HepG2 (cell line): ENCODE measurements around the gene RBCK1. TPM values are rescaled to one million over a fixed set of nuclear protein-coding genes. Genes with fewer than 3 reads are reported as not detected.

Experiments
- ARNT2 ChIP-seq: sonication (generic); formaldehyde crosslinking; IDR thresholded peaks from 2 replicates; pipeline ENCODE4 v1.8.0; 2022; ENCODE audit warnings: mild to moderate bottlenecking, low read depth, missing genetic modification reagents, moderate library complexity
- HNRNPH1 ChIP-seq: fragments of 200-400 bp; formaldehyde crosslinking; optimal IDR thresholded peaks from 2 replicates; pipeline ENCODE3; 2017; ENCODE audit warnings: mild to moderate bottlenecking, low read depth, low read length
- IRX3 ChIP-seq: sonication (generic); formaldehyde crosslinking; IDR thresholded peaks from 2 replicates; pipeline ENCODE4 v1.8.1; 2023; ENCODE audit warnings: mild to moderate bottlenecking, low read depth, missing genetic modification reagents, borderline replicate concordance
- LCORL ChIP-seq, 2 experiments: fragments of 450-650 bp in 1 of 2; sonication (generic) in 1 of 2; formaldehyde crosslinking in 1 of 2; IDR thresholded peaks; 2 replicates each; pipeline versions ENCODE4 v1.5.0 to v1.6.1; 2017 to 2020; ENCODE audit warnings: antibody characterized with exemption in 1 of 2, missing genetic modification reagents in 1 of 2
- MATR3 ChIP-seq: sonication (generic); formaldehyde crosslinking; IDR thresholded peaks from 2 replicates; pipeline ENCODE4 v1.4.0; 2020; ENCODE audit warnings: missing genetic modification reagents
- MYNN ChIP-seq: sonication (generic); formaldehyde crosslinking; IDR thresholded peaks from 2 replicates; pipeline ENCODE4 v1.4.0; 2020; ENCODE audit warnings: mild to moderate bottlenecking, low read depth, missing genetic modification reagents
- SOX13 ChIP-seq, 3 experiments: fragments of 450-650 bp in 1 of 3; sonication (generic) in 1 of 3; formaldehyde crosslinking in 1 of 3; IDR thresholded peaks in 2 of 3; conservative IDR thresholded peaks in 1 of 3; 2 replicates each; pipeline versions ENCODE4 v1.5.0 to v1.6.1; 2016 to 2020; ENCODE audit warnings: antibody characterized with exemption in 1 of 3, mild to moderate bottlenecking in 1 of 3, missing compliant biosample characterization in 1 of 3, missing genetic modification reagents in 1 of 3, moderate library complexity in 1 of 3
- TAF1 ChIP-seq: sonication (generic); formaldehyde crosslinking; IDR thresholded peaks from 2 replicates; pipeline ENCODE4 v1.4.0; 2020; ENCODE audit warnings: missing genetic modification reagents
- XBP1 ChIP-seq: sonication (generic); formaldehyde crosslinking; IDR thresholded peaks from 2 replicates; pipeline ENCODE4 v1.5.0; 2020; ENCODE audit warnings: missing genetic modification reagents
- ZBTB42 ChIP-seq: sonication (generic); formaldehyde crosslinking; IDR thresholded peaks from 2 replicates; pipeline ENCODE4 v1.5.0; 2020; ENCODE audit warnings: mild to moderate bottlenecking, missing genetic modification reagents
- ZMYM2 ChIP-seq: sonication (generic); formaldehyde crosslinking; IDR thresholded peaks from 2 replicates; pipeline ENCODE4 v1.8.0; 2022; ENCODE audit warnings: mild to moderate bottlenecking, missing genetic modification reagents
- ZNF383 ChIP-seq: sonication (generic); formaldehyde crosslinking; IDR thresholded peaks from 2 replicates; pipeline ENCODE4 v1.4.0; 2020; ENCODE audit warnings: missing genetic modification reagents, mild to moderate bottlenecking, borderline replicate concordance
- ZNF512 ChIP-seq: sonication (generic); formaldehyde crosslinking; IDR thresholded peaks from 2 replicates; pipeline ENCODE4 v1.4.0; 2020; ENCODE audit warnings: mild to moderate bottlenecking, missing genetic modification reagents
- ZNF530 ChIP-seq: sonication (generic); formaldehyde crosslinking; IDR thresholded peaks from 2 replicates; pipeline ENCODE4 v1.5.0; 2020; ENCODE audit warnings: low read depth, mild to moderate bottlenecking, missing genetic modification reagents
- ZNF790 ChIP-seq: sonication (generic); formaldehyde crosslinking; IDR thresholded peaks from 2 replicates; pipeline ENCODE4 v1.8.0; 2022; ENCODE audit warnings: missing genetic modification reagents, mild to moderate bottlenecking, borderline replicate concordance
- ZSCAN21 ChIP-seq: sonication (generic); formaldehyde crosslinking; IDR thresholded peaks from 2 replicates; pipeline ENCODE4 v1.8.0; 2022; ENCODE audit warnings: mild to moderate bottlenecking, missing genetic modification reagents, moderate library complexity, borderline replicate concordance
- polyA plus RNA-seq, 8 experiments: library from polyadenylated mRNA; depleted of rRNA in 3 of 8; stranded (reverse) in 7 of 8; unstranded in 1 of 8; fragments of >200 nt; fragmentation: Illumina TruSeq in 4 of 8; extraction: Trizol in 4 of 8; gene quantifications; 2 replicates each; pipeline versions ENCODE4 v1.2.1 to v1.2.3, GENCODE V29; 2011 to 2016; ENCODE audit warnings: low read depth in 4 of 8, missing spikeins in 1 of 8, mixed read lengths in 1 of 8; ENCODE audit not compliant: insufficient read depth in 1 of 8
- total RNA-seq, 5 experiments: library from RNA; depleted of rRNA; stranded (reverse); fragments of >200 nt; fragmentation: Illumina TruSeq; extraction: Trizol; gene quantifications; 2 replicates each; pipeline ENCODE4 v1.2.3, GENCODE V29; 2016; ENCODE audit warnings: low read depth in 1 of 5
- TF ChIP-seq, protein P1 (sequence below): sonication (generic); formaldehyde crosslinking; IDR thresholded peaks from 2 replicates; pipeline ENCODE4 v1.5.1; 2020; ENCODE audit warnings: mild to moderate bottlenecking, missing genetic modification reagents
- TF ChIP-seq, protein P2 (sequence below): sonication (generic); formaldehyde crosslinking; IDR thresholded peaks from 2 replicates; pipeline ENCODE4 v1.4.0; 2020; ENCODE audit warnings: missing genetic modification reagents, borderline replicate concordance

The RBCK1 gene
- total and polyA plus RNA-seq, 2 of the 13 experiments (the other 11 are each of a cell fraction or from before 2014, with no cell fraction given): 149 to 215 TPM

GRCh38 chr20:362271-363254, 45.5 kb upstream of the RBCK1 start (continued):
- TF ChIP-seq ARNT2 (CRISPR knock-in tag): peak; percentile 100
- peak; percentile 97; the same call in 1 of the 2 replicates for TF ChIP-seq ZNF383
- TF ChIP-seq ZSCAN21 (CRISPR knock-in tag): peak; percentile 99
- peak; percentile 97 for TF ChIP-seq MYNN (CRISPR knock-in tag)
- TF ChIP-seq ZNF790 (CRISPR knock-in tag): no peak
- TF ChIP-seq ZBTB42: peak; percentile 51; the same call in 1 of the 2 replicates
- TF ChIP-seq ZMYM2: peak; percentile 94
- peak; percentile 69 for TF ChIP-seq TAF1 (CRISPR knock-in tag)
- TF ChIP-seq, protein P1, sequence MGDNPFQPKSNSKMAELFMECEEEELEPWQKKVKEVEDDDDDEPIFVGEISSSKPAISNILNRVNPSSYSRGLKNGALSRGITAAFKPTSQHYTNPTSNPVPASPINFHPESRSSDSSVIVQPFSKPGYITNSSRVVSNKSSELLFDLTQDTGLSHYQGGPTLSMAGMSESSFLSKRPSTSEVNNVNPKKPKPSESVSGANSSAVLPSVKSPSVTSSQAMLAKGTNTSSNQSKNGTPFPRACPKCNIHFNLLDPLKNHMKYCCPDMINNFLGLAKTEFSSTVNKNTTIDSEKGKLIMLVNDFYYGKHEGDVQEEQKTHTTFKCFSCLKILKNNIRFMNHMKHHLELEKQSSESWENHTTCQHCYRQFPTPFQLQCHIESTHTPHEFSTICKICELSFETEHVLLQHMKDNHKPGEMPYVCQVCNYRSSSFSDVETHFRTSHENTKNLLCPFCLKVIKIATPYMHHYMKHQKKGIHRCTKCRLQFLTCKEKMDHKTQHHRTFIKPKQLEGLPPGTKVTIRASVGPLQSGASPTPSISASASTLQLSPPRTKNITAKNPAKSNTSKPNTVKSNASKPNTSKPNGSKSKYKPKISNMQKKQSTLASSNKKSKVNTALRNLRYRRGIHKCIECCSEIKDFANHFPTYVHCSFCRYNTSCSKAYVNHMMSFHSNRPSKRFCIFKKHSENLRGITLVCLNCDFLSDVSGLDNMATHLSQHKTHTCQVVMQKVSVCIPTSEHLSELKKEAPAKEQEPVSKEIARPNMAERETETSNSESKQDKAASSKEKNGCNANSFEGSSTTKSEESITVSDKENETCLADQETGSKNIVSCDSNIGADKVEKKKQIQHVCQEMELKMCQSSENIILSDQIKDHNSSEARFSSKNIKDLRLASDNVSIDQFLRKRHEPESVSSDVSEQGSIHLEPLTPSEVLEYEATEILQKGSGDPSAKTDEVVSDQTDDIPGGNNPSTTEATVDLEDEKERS: peak; percentile 98
- TF ChIP-seq ZNF530: no peak
- TF ChIP-seq, protein P2, sequence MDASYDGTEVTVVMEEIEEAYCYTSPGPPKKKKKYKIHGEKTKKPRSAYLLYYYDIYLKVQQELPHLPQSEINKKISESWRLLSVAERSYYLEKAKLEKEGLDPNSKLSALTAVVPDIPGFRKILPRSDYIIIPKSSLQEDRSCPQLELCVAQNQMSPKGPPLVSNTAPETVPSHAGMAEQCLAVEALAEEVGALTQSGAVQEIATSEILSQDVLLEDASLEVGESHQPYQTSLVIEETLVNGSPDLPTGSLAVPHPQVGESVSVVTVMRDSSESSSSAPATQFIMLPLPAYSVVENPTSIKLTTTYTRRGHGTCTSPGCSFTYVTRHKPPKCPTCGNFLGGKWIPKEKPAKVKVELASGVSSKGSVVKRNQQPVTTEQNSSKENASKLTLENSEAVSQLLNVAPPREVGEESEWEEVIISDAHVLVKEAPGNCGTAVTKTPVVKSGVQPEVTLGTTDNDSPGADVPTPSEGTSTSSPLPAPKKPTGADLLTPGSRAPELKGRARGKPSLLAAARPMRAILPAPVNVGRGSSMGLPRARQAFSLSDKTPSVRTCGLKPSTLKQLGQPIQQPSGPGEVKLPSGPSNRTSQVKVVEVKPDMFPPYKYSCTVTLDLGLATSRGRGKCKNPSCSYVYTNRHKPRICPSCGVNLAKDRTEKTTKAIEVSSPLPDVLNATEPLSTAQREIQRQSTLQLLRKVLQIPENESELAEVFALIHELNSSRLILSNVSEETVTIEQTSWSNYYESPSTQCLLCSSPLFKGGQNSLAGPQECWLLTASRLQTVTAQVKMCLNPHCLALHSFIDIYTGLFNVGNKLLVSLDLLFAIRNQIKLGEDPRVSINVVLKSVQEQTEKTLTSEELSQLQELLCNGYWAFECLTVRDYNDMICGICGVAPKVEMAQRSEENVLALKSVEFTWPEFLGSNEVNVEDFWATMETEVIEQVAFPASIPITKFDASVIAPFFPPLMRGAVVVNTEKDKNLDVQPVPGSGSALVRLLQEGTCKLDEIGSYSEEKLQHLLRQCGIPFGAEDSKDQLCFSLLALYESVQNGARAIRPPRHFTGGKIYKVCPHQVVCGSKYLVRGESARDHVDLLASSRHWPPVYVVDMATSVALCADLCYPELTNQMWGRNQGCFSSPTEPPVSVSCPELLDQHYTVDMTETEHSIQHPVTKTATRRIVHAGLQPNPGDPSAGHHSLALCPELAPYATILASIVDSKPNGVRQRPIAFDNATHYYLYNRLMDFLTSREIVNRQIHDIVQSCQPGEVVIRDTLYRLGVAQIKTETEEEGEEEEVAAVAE: peak; percentile 97
- TF ChIP-seq SOX13 (IDR thresholded peaks at IDR 0.05): no peak
- TF ChIP-seq SOX13 (CRISPR knock-in tag; conservative IDR thresholded peaks at IDR 0.05 in 1 of 2, IDR thresholded peaks at IDR 0.05 in 1 of 2): peak in 1 of 2 experiments; percentile 92; a peak in 2 of 4 replicates
- TF ChIP-seq ZNF512: peak; percentile 96
- TF ChIP-seq IRX3 (CRISPR knock-in tag): 0 out of 2 replicates have a peak, but pooled peaks have one; percentile 12
- peak; percentile 39 for TF ChIP-seq HNRNPH1
- no peak; the same call in 1 of the 2 replicates for TF ChIP-seq LCORL (IDR thresholded peaks at IDR 0.05)
- TF ChIP-seq LCORL (CRISPR knock-in tag; IDR thresholded peaks at IDR 0.05): peak; percentile 99
- no peak for TF ChIP-seq MATR3
- TF ChIP-seq XBP1 (CRISPR knock-in tag): no peak
